Measurements from ENCODE around the gene SPEF1. TPM values are rescaled to one million over a fixed set of nuclear protein-coding genes. Genes with fewer than 3 reads are reported as not detected.

Gene SPEF1
- total and polyA plus RNA-seq, 2 of the 13 experiments (the other 11 are each of a cell fraction or from before 2014, with no cell fraction given) = 0.11 to 0.27 TPM

- TF ChIP-seq, protein P1, sequence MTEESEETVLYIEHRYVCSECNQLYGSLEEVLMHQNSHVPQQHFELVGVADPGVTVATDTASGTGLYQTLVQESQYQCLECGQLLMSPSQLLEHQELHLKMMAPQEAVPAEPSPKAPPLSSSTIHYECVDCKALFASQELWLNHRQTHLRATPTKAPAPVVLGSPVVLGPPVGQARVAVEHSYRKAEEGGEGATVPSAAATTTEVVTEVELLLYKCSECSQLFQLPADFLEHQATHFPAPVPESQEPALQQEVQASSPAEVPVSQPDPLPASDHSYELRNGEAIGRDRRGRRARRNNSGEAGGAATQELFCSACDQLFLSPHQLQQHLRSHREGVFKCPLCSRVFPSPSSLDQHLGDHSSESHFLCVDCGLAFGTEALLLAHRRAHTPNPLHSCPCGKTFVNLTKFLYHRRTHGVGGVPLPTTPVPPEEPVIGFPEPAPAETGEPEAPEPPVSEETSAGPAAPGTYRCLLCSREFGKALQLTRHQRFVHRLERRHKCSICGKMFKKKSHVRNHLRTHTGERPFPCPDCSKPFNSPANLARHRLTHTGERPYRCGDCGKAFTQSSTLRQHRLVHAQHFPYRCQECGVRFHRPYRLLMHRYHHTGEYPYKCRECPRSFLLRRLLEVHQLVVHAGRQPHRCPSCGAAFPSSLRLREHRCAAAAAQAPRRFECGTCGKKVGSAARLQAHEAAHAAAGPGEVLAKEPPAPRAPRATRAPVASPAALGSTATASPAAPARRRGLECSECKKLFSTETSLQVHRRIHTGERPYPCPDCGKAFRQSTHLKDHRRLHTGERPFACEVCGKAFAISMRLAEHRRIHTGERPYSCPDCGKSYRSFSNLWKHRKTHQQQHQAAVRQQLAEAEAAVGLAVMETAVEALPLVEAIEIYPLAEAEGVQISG (CRISPR knock-in tag; IDR thresholded peaks at IDR 0.05) = peak; percentile 88
- TF ChIP-seq CENPX (CRISPR knock-in tag; IDR thresholded peaks at IDR 0.05) = no peak
- no peak for TF ChIP-seq GATA4 (IDR thresholded peaks at IDR 0.05; ENCODE audit: borderline replicate concordance, low read depth)
- TF ChIP-seq, protein P2, sequence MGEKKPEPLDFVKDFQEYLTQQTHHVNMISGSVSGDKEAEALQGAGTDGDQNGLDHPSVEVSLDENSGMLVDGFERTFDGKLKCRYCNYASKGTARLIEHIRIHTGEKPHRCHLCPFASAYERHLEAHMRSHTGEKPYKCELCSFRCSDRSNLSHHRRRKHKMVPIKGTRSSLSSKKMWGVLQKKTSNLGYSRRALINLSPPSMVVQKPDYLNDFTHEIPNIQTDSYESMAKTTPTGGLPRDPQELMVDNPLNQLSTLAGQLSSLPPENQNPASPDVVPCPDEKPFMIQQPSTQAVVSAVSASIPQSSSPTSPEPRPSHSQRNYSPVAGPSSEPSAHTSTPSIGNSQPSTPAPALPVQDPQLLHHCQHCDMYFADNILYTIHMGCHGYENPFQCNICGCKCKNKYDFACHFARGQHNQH (CRISPR knock-in tag; IDR thresholded peaks at IDR 0.05) = peak; percentile 65; the same call in 1 of the 2 replicates
- TF ChIP-seq ZNF20 (CRISPR knock-in tag; IDR thresholded peaks at IDR 0.05) = no peak
- TF ChIP-seq TOPORS (CRISPR knock-in tag; IDR thresholded peaks at IDR 0.05) = peak; percentile 68; the same call in 1 of the 2 replicates
- TF ChIP-seq GABPB1 (CRISPR knock-in tag; IDR thresholded peaks at IDR 0.05) = peak; percentile 75
- no peak for TF ChIP-seq MAFG (CRISPR knock-in tag; IDR thresholded peaks at IDR 0.05)
- no peak; the same call in 1 of the 2 replicates for TF ChIP-seq CAMTA2 (CRISPR knock-in tag; IDR thresholded peaks at IDR 0.05; ENCODE audit: borderline replicate concordance)
- no peak for TF ChIP-seq SIX4 (CRISPR knock-in tag; IDR thresholded peaks at IDR 0.05)
- TF ChIP-seq MAF1 (CRISPR knock-in tag; IDR thresholded peaks at IDR 0.05; ENCODE audit: borderline replicate concordance) = no peak
- no peak for TF ChIP-seq FOSL1 (CRISPR knock-in tag; IDR thresholded peaks at IDR 0.05; ENCODE audit: borderline replicate concordance)
- TF ChIP-seq SIN3B (IDR thresholded peaks at IDR 0.05; ENCODE audit: low read length) = 0 out of 2 replicates have a peak, but pooled peaks have one; percentile 44
- no peak for TF ChIP-seq FOXP4 (CRISPR knock-in tag; IDR thresholded peaks at IDR 0.05)
- peak; percentile 63 for TF ChIP-seq RAD21 (CRISPR knock-in tag; IDR thresholded peaks at IDR 0.05)
- TF ChIP-seq, protein P3, sequence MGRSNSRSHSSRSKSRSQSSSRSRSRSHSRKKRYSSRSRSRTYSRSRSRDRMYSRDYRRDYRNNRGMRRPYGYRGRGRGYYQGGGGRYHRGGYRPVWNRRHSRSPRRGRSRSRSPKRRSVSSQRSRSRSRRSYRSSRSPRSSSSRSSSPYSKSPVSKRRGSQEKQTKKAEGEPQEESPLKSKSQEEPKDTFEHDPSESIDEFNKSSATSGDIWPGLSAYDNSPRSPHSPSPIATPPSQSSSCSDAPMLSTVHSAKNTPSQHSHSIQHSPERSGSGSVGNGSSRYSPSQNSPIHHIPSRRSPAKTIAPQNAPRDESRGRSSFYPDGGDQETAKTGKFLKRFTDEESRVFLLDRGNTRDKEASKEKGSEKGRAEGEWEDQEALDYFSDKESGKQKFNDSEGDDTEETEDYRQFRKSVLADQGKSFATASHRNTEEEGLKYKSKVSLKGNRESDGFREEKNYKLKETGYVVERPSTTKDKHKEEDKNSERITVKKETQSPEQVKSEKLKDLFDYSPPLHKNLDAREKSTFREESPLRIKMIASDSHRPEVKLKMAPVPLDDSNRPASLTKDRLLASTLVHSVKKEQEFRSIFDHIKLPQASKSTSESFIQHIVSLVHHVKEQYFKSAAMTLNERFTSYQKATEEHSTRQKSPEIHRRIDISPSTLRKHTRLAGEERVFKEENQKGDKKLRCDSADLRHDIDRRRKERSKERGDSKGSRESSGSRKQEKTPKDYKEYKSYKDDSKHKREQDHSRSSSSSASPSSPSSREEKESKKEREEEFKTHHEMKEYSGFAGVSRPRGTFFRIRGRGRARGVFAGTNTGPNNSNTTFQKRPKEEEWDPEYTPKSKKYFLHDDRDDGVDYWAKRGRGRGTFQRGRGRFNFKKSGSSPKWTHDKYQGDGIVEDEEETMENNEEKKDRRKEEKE (IDR thresholded peaks at IDR 0.05) = no peak
- no peak for TF ChIP-seq ZFP36L2 (CRISPR knock-in tag; IDR thresholded peaks at IDR 0.05)
- TF ChIP-seq GTF3A (CRISPR knock-in tag; conservative IDR thresholded peaks at IDR 0.05) = no peak
- TF ChIP-seq PLRG1 (conservative IDR thresholded peaks at IDR 0.05) = no peak
- TF ChIP-seq ZNF781 (CRISPR knock-in tag; IDR thresholded peaks at IDR 0.05; ENCODE audit: borderline replicate concordance, not compliant biosample characterization) = peak; percentile 83
- no peak for TF ChIP-seq MLX (CRISPR knock-in tag; IDR thresholded peaks at IDR 0.05)
Observed at GRCh38 chr20:3781153-3781910, at the start of gene SPEF1 (continued).
